Middle frontal gyrus (tissue), 1 donor: Measurements from ENCODE around the gene LIFR.

Experiments used
- DNase-seq: peaks from one replicate; pipeline ENCODE4 v3.0.0-alpha.2; 2015; ENCODE audit warnings: low spot score; ENCODE audit errors: extremely low spot score

LIFR gene

GRCh38 chr5:38466424-38467189 is 89.8 kb downstream of the LIFR start:
- DNase-seq, result no peak

- DNase-seq, result no peak
These were observed 90.6 kb downstream of the LIFR start for GRCh38 chr5:38465702-38466423.

- DNase-seq, result no peak
These were observed 91.4 kb downstream of the LIFR start for GRCh38 chr5:38465061-38465460.

- DNase-seq, result no peak
These were observed 92.6 kb downstream of the LIFR start for GRCh38 chr5:38463634-38464521.

GRCh38 chr5:38462976-38463633 is 93.3 kb downstream of the LIFR start:
- no peak for DNase-seq

DNA sequence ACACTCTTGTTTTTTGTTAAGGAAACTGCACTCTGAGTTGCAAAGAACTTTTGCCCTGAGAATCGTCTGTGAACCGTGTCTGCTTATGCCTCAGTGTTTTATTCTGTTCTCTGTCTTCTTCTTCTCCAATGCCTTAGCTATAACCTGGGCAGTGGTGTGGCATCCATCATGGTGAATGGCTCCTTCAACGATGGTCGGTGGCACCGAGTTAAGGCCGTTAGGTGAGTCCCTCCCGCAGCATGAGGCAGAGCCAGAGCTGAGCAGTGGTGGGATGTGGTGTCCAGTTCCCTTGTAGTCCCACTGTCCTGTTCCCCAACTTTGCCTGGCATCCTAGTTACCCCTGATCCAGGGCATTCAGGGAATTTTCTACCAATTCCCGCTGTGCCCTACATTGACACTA is 98.3 kb downstream of the LIFR start:
- DNase-seq, result no peak

DNA sequence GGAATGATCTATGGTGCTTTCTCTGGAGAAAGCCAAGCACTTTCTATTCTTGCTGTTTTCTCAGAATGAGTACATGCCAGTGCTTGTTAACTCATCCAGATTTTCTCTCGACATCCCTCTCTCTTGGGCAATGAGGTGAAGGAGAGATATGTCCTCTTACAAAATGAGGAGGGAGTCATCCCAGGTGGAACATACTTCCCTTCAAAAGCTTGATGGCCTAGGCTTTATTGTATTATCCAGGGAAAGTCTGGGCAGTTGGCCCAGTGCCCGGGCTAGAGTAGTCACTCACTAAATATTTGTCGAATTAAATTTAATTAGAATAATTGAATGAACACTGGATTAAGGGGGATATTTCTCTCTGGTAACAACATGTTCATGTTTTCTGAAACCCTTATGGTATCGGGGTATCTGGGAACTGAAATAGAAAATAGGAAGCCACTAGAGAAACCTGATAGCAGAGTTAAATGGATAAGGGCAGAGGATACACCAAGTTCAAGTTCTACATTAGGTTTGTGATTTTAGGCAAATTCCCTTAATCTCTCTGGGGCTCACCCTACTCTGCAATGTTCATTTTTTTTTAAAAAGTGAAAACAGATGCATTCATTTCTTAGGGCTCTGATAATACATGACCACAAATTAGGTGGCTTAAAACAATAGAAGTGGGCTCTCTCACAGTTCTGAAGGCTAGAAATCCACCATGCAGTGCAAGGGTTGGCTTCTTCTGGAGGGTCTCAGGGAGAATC is 99.6 kb downstream of the LIFR start:
- no peak for DNase-seq

DNA sequence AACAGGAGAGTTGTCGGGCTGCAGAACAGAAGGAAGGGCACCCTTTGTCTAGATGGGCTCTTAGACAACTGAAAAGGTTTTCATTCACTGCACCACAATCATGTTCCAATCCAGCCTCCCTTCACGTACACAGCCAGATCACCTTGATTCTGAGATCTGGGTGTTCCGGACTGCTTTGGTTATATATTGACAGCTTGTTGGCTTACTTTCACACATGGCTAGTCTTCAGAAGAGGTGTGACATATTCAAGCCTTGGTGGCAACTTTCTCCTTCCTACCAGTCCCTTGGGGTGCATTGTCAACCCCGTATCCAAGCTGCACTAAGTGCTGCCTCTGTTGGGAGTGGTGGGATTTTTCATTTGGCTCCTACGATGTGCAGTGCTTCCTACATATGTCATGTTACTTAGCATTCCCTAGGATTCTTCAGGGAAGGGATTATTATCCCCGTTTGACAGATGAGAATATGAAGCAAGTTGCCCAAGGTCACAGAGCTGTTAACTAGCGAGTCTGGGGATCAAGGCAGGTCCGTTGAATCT is 100.6 kb downstream of the LIFR start:
- DNase-seq, result no peak

DNA sequence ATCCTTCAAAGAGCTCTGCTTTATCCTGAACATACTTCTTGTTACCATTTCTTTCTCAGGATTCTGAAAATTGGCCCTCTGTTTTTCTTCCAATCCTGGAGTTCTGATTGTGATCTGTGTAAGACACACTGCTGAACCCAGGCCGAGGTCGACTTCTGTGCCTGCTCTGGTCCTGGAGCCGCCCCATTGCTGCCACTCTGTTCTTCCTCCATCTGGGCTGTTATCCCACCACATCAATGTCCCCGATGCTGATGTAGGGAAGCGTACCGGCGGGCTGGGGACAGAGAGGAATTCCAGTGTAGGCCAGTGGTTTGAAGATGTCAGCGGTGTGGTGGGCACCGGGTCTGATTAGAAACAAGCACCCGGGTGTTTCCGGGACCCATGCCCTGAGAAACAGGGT is 102.5 kb downstream of the LIFR start:
- no peak for DNase-seq

- DNase-seq, result no peak
These were observed 102.9 kb downstream of the LIFR start for GRCh38 chr5:38453506-38453905.

GRCh38 chr5:38452201-38452600 is 104.2 kb downstream of the LIFR start:
- DNase-seq, result no peak

- no peak for DNase-seq
These were observed 105.2 kb downstream of the LIFR start for GRCh38 chr5:38451074-38451725.

- no peak for DNase-seq
These were observed 105.8 kb downstream of the LIFR start for GRCh38 chr5:38450627-38451026.

GRCh38 chr5:38448568-38449350 is 107.7 kb downstream of the LIFR start:
- no peak for DNase-seq

DNA sequence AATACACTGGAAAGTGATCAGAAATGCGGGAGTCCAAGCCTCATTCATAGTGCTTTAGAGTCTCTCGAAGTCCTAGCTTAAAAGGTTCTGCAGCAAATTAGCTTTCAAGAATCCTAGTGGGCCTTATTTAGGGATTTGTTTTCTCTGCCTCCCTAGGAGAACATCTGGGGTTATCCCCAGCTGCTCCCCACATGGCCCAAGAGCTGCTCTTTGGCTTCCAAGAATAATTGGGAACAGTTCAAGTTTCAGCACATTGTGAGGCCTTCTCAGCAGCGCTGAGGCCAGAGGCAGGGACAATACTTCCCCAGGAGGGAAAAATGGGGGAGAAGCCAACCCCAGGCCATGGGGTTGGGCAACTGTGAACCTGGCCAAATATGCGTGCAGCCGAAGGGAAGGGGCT is 108.7 kb downstream of the LIFR start:
- DNase-seq, result no peak

DNA sequence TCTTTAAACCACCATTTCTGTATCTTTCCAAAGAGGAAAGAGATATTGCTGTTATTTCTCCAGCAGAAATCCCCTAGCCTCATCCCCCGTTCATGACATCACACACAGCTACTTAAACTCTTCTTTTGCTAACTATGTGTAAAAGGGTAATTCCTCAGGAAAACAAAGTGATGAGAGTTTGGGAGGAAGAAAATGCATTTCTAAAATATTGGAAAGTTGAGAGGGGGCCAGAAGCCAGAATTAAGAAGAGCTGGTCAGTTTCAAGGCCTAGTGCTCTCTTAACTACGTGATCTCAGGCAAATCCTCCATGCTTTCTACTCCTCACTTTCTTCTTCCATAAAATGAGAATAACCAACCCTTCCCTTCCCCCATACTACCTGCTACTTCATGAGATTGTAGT is 109.4 kb downstream of the LIFR start:
- DNase-seq, result no peak

DNA sequence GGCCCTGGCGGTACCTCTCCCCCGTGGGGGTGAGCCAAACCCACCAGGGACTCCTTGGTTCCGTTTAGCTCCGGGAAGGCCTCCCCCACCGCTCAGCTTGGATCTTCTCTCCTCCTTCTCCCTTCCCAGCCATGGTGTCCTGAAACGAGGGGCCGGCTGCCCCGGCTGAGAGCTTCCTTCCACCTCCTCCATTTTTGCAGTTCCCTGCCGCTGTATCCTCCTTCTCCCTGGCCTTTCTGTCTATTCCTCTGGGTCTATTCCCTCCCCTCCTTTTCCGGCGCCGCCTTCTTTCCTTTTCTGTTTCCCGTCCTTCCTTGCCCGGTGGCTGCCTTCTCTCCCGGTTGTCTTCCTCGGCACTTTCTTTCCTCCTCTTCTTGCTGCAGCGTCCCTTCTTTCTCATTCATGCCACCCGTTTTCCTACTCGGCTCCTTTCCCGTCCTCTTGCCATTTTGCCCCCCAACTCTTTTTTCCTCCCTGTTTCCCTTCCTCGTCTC is 110.4 kb downstream of the LIFR start:
- DNase-seq, result no peak

- no peak for DNase-seq
These were observed 110.9 kb downstream of the LIFR start for GRCh38 chr5:38445374-38446028.
